ENCODE data around the gene LSR. TPM values are rescaled to one million over a fixed set of nuclear protein-coding genes. Genes with fewer than 3 reads are reported as not detected.

Gene LSR
- total RNA-seq, 1 donor from 2014 or later, result 79.4 TPM

DNA sequence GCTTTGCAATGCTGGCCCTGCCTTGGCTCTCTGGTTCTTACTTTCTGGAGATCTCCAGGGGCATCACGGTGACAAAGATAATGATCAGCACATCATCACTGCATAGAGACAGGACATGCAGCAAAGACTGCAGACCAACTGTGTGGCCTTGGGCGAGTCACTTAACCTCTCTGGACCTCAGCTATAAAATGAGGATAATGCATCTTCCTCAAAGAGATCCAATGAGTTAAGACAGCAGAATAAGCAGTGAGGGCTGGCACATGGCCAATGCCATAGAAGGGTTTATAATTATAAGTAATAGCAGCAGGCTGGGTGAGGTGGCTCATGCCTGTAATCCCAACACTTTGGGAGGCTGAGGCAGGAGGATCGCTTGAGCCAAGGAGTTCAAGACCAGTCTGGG, 45.5 kb downstream of the LSR start:
- DNase-seq (ENCODE audit: low spot score in 2 of 2), result no peak
- no peaks in the 10 kb centered on the region for H3K27me3 ChIP-seq
- intact Hi-C loops (cut with DNase I), result no loop called here
- TF ChIP-seq, protein P1, sequence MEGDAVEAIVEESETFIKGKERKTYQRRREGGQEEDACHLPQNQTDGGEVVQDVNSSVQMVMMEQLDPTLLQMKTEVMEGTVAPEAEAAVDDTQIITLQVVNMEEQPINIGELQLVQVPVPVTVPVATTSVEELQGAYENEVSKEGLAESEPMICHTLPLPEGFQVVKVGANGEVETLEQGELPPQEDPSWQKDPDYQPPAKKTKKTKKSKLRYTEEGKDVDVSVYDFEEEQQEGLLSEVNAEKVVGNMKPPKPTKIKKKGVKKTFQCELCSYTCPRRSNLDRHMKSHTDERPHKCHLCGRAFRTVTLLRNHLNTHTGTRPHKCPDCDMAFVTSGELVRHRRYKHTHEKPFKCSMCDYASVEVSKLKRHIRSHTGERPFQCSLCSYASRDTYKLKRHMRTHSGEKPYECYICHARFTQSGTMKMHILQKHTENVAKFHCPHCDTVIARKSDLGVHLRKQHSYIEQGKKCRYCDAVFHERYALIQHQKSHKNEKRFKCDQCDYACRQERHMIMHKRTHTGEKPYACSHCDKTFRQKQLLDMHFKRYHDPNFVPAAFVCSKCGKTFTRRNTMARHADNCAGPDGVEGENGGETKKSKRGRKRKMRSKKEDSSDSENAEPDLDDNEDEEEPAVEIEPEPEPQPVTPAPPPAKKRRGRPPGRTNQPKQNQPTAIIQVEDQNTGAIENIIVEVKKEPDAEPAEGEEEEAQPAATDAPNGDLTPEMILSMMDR (IDR thresholded peaks at IDR 0.05), result no peak
- H3K4me1 ChIP-seq, result no peaks in the 10 kb centered on the region
- H3K27ac ChIP-seq, result no peak overlapping the region
- no peaks in the 10 kb centered on the region for H3K9me3 ChIP-seq
- no peak overlapping the region for H3K4me3 ChIP-seq
- no peaks in the 10 kb centered on the region for H3K36me3 ChIP-seq

DNA sequence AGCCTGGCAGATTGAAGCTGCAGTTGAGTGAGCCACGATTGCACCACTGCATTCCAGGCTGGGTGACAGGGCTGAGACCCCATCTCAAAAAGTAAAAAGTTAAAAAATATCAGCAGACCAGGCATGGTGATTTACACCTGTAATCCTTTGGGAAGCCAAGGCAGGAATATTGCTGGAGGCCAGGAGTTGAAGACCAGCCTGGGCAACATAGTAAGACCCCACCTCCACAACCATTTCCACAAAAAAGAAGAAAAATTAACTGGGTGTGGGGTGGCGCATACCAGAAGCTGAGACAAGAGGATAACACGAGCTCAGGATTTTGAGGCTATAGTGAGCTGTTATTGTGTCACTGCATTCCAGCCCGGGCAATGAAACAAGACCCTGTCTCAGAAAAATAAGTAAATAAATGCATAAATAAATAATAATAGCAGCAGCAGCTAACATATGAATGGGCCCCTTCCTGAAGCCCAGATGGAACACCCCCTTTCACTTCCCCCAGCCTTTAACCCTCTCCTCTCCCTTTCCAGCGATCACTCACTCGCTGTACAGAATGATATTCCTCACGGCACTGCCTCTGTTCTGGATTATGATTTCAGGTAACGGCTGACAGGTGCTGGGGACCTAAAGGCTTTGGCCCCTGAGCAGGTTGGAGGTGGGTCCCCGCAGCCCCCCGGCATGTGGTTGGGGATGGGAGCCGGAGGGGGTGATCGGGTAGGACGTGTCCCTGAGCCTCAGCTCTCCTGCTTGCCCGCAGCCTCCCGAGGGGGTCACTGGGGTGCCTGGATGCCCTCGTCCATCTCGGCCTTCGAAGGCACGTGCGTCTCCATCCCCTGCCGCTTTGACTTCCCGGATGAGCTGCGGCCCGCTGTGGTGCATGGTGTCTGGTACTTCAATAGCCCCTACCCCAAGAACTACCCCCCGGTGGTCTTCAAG, 46.3 kb downstream of the LSR start:
- Histone ChIP-seq H3K4me3 (no peak overlapping the region), H3K9me3 (no peaks in the 10 kb centered on the region), H3K27ac (no peak overlapping the region), H3K27me3 (no peaks in the 10 kb centered on the region), H3K36me3 (no peaks in the 10 kb centered on the region), H3K4me1 (no peaks in the 10 kb centered on the region)
- intact Hi-C loops (cut with DNase I), result no loop called here
- TF ChIP-seq, protein P1 (IDR thresholded peaks at IDR 0.05), result no peak
- DNase-seq (ENCODE audit: low spot score in 2 of 2), result no peak

DNA sequence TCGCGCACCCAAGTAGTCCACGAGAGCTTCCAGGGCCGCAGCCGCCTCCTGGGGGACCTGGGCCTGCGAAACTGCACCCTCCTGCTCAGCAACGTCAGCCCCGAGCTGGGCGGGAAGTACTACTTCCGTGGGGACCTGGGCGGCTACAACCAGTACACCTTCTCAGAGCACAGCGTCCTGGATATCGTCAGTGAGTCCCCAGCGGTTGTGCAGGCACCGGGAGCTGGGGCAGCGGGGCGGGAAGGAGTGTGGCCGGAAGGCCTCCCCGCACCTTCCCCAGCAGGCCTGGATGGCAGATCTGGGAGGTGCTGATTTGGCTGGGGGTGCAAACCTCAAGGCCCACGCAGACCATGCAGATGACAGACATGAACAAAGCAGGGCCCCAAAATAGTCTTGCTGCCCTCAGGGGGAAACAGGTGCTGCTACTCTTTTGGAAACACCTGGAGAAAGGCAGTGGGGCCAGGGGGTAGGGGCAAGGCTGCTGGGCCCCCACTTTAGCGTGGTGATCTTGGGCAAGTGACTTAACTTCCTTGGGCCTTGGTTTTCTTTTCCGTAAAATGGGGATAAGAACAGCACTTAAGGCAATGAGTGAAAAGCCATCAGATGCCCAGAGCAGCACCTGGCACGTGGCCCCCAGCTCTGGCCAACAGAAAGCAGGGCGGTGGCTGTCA, 47.1 kb downstream of the LSR start:
- no peak for DNase-seq (ENCODE audit: low spot score in 2 of 2)
- TF ChIP-seq, protein P1 (IDR thresholded peaks at IDR 0.05), result no peak
- H3K27ac ChIP-seq, result no peak overlapping the region
- intact Hi-C loops (cut with DNase I), result no loop called here
- H3K27me3 ChIP-seq, result no peaks in the 10 kb centered on the region
- H3K4me1 ChIP-seq, result no peaks in the 10 kb centered on the region
- no peak overlapping the region for H3K4me3 ChIP-seq
- H3K9me3 ChIP-seq, result no peaks in the 10 kb centered on the region
- no peaks in the 10 kb centered on the region for H3K36me3 ChIP-seq

DNA sequence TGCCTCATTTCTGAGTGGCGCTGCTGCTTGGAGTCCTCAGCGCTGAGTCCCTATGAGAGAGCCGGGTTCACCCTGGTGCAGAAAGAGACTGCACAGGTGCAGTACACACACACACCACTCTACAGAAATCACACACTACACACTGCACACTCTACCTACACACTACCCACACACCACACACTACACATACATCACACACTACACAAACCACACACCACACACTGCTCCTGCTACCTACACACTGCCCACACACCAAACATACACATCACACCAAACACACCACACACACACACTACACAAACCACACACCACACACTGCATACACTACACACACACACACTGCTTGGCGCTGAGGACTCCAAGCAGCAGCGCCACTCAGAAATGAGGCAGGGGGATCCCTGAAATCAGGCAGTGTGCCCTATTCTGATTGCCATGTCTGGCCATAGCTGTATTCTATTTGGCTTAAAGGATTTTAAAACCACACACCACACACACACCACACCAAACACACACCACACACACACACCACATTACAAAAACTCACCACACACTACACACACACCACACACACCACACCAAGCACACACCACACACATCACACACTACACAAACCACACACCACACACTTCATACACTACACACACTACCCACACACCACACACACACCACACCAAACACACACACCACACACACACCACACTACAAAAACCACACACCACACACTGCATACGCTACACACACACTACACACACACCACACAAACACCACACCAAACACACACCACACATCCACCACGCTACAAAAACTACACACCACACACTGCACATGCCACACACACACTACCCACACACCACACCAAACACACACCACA, 48.1 kb downstream of the LSR start:
- H3K27ac ChIP-seq, result no peak overlapping the region
- DNase-seq (ENCODE audit: low spot score in 2 of 2), result no peak
- TF ChIP-seq, protein P1 (IDR thresholded peaks at IDR 0.05), result no peak
- no peaks in the 10 kb centered on the region for H3K4me1 ChIP-seq
- H3K4me3 ChIP-seq, result no peak overlapping the region
- H3K36me3 ChIP-seq, result no peaks in the 10 kb centered on the region
- no peaks in the 10 kb centered on the region for H3K27me3 ChIP-seq
- no peaks in the 10 kb centered on the region for H3K9me3 ChIP-seq
- intact Hi-C loops (cut with DNase I), result no loop called here

DNA sequence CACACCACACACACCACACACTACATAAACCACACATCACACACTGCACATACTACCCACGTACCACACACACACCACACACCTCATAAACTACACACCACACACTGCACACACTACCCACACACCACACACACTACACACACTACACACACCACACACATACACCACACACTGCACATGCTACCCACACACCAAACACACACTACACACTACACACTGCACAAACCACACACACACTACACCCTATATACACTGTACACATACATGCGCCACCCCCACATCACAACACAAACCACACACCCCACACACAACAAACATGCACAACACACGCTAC, 48.7 kb downstream of the LSR start:
- DNase-seq (ENCODE audit: low spot score in 2 of 2), result no peak
- H3K9me3 ChIP-seq, result no peaks in the 10 kb centered on the region
- no peaks in the 10 kb centered on the region for H3K4me1 ChIP-seq
- no peaks in the 10 kb centered on the region for H3K27me3 ChIP-seq
- no peak overlapping the region for H3K27ac ChIP-seq
- TF ChIP-seq, protein P1 (IDR thresholded peaks at IDR 0.05), result no peak
- H3K36me3 ChIP-seq, result no peaks in the 10 kb centered on the region
- H3K4me3 ChIP-seq, result no peak overlapping the region
- intact Hi-C loops (cut with DNase I), result no loop called here
